T-helper 22 cell (primary cell): ENCODE results near the gene CUX1.

ENCODE experiments used
- DNase-seq: peaks from one replicate; pipeline ENCODE4 v3.0.0-alpha.2; 2020; ENCODE audit warnings: low read depth

CUX1 gene

GRCh38 chr7:101937717-101938514 lies 120.5 kb downstream of the CUX1 start:
- DNase-seq = no peak

DNA sequence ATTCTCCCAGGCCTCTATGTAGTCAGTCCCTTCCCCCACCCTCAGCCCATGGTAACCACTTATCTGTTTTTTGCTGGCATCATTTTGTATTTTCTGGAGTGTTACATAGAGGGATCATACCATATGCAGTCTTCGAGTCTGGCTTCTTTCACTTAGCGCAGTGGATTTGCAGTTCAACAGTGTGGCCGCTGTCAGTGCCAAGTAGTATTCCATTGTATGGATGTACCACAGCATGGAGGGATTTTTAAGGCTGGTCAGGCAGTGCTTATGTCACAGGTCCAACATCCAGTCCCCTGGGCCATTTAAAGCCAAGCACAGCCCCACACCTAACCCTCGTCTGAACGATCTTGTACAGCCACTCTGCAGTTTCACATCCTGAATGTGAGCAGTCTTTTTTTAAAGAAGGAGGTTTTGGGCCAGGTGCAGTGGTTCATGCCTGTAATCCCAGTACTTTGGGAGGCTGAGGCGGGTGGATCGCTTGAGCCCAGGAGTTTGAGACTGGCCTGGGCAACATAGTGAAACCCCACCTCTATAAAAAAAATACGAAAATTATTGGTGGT lies 121.8 kb downstream of the CUX1 start:
- no peak for DNase-seq

GRCh38 chr7:101940151-101940550 lies 122.7 kb downstream of the CUX1 start:
- DNase-seq = no peak

DNA sequence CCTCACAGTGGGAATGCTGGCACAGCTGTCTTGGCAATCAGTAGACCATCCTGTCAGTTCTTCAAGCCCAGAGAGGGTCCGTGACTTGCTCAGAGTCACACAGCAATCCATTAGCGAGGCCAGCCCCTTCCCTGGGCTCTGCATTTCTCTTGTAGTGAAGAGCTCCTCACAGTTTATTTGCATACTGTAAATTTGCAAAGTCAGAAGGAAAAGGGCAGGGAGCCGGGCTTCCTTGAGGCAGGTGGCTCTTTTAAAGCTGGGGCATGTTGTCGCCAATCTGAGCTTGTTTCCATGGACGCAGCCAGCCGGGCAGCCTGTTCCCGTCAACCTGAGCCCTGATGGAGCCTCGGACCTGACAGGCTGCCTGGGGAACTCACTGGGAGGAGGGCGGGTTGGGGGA lies 123.4 kb downstream of the CUX1 start:
- DNase-seq = no peak

DNA sequence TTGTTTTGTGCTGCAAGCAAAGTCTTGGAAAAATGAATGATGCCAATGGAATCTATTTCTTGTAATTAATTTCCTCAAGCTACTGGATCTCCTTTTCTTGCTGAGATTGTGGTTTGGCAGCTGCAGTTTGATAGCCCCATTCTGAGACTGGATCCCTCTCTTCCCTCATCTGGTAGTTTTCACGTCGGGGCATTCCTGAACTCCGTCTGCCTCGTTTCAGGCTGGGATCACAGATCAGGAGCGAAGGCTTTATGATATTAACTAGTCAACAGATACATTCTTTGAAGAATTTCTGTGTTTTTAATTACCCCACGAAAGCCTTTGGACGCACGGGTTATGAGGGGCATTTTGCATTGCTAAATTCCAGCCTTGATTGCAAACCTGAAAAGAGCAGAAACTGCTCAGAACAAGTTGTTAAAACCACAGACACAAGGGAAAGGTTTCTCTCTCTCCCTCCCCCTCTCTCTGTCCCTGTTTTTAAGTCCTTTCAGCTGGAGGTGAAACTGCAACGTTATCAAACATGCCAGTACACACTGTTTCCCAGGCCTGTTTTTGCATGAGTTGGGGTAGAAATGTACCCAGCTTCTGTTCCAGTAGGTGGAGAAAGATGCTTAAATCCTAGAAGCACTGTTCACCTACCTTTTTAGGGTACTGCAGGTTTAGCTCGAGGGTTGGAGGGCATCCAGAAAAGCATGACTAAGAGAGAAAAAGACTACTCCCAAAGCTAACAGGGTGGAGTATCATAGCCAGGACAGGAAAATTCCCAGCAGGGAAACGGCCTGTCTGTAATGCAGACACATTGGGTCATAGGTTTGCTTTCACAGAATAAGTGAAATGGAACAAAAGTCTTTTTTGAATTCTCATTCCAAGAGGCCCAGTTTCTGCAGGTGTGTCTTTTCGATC lies 124.3 kb downstream of the CUX1 start:
- no peak for DNase-seq

DNA sequence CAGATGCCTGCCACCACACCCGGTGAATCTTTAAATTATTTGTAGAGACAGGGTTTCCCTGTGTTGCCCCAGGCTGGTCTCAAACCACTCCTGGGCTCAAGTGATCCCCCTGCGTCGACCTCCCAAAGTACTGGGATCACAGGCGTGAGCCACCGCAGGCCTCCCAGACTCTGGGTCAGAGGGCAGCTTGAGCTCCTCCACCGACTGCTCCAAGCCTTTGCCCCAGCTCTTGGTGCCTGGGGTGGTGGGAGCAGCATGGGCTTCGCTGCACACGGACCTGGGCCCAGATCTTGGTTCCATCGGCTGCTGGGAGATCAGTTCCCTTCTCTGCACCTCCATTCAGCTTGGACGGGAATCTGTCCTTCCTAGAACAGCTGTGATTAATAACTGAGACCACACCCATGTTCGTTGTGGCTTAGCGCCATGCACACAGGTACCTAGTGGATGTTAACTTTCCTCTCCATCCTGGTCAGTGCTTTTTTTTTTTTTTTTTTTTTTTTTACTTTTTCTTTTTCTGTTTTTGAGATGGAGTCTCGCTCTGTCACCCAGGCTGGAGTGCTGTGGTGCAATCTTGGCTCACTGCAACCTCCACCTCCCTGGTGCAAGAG lies 125.3 kb downstream of the CUX1 start:
- no peak for DNase-seq

GRCh38 chr7:101943306-101943705 lies 125.9 kb downstream of the CUX1 start:
- no peak for DNase-seq

DNA sequence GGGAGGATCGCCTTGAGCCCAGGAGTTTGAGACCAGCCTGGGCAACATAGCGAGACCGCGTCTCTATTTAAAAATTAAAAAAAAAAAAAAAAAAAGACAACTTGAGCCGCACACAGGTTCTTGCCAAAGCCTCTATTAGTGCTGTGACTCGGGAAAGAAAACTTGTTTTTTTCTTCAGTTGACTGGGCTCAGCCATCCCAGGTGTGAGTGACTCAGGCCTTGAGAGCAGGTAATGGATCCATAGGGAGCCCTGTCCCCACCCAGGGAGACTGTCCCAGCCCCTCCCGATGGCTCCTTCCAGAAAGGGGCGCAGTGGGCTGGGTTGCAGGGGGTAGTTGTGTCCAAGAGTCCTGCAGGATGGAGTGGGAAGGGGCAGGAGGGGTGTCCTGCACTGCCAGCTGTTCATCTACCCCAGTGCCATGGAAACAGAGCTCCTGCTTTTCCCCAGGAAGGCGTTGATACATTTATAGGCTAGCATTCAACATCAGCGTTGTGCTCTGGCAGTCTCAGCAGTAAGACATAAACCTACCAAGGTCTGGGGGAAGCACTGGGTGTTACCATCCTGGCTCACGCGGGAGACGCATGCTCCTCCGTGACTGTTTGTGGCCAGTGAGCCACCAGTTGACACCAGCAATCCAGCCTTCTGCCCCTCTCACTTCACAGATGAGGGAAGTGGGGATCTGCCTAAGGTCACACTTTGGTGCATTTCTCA lies 126.6 kb downstream of the CUX1 start:
- DNase-seq = no peak

- no peak for DNase-seq
Measured at GRCh38 chr7:101944611-101945010, 127.2 kb downstream of the CUX1 start.

DNA sequence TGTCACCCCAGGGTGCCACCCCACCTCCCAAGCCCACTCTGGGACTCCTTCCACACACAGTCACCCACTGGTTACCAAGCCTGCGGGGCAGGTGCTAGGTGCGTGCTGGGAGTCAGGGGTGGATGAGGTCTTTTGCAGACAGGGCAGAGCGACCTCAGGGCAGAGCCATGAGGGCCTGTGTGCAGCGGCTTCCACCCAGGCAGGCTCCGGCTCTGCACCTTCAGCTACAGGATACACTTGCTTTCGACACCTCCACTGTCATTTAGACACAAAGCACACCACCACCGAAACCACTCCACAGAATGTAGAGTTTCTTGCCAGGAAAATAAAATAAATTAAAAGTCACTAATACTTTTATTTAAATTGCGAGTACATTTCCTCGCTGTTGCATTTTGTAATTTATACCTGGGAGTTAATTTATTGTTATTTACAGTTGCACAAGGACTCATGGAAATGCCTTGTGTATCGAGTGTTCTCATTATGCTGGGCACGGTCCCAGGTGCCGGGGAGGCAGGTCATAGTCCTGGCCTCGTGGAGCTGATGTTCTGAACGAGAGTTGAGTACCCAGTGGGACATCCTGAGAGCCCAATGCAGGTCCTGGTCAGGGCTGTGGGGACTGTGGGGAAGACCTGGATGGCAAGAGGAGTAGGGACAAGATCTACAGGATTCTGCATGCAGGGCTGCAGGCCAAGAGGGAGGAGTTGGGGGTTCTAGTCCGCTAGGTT lies 127.8 kb downstream of the CUX1 start:
- DNase-seq = no peak

GRCh38 chr7:101947899-101948298 lies 130.5 kb downstream of the CUX1 start:
- DNase-seq = no peak

DNA sequence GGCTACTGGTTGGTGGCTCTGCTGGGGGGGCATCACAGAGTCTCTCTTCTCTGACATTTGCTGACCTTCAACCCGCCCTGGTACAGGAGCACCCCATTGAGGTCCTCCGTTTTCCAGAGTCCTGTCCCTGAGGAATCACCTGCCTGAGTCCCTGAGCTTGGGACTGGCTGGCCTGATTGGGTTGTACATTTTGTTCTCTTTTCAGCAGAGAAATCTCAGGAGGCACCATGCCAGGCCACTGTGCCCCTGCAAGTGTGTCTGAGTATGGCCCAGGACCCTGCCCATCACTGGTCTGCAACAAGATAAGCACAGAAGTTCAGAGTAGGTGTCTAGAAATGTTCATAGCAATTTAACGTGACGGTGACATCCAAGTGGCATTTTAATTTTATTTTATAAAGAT lies 131.2 kb downstream of the CUX1 start:
- DNase-seq = no peak

- no peak for DNase-seq
Measured at GRCh38 chr7:101950450-101951119, 133.2 kb downstream of the CUX1 start.

GRCh38 chr7:101951757-101952156 lies 134.3 kb downstream of the CUX1 start:
- no peak for DNase-seq

- no peak for DNase-seq
Measured at GRCh38 chr7:101952355-101953247, 135.2 kb downstream of the CUX1 start.

- no peak for DNase-seq
Measured at GRCh38 chr7:101953248-101953819, 135.9 kb downstream of the CUX1 start.

- no peak for DNase-seq
Measured at GRCh38 chr7:101954499-101954898, 137.1 kb downstream of the CUX1 start.

DNA sequence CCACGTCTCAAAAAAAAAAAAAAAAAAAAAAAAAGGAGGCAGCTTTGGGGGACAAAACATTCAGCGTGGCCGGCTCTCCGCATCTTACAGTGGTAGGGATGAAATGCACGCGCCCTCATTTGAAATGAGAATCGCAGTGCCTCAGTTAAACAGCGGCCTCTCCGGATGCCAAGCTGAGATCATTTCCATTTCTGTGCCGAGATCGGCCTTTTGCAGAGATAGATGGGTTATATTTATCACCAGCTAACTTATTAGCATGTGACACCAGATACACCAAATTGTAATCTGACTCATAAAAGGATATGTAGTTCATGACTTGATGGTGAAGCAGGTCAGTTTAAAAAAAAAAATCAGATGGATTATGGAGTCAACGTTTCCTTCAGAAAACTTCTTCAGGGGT lies 138.7 kb downstream of the CUX1 start:
- no peak for DNase-seq
